HG02884 (cell line): ENCODE measurements around the gene CLEC4F.
A peak's percentile ranks its signal among the peaks of the same experiment; 100 is the strongest.

Experiments used
- ATAC-seq: cut with Tn5 transposase; IDR thresholded peaks from one replicate; pipeline ENCODE4 v1.9.1; 2021; ENCODE audit warnings: mild to moderate bottlenecking, moderate library complexity; ENCODE audit not compliant: unreplicated experiment

Gene CLEC4F

GRCh38 chr2:70790136-70790828, 30.1 kb downstream of the CLEC4F start, which contains the start of gene FIGLA:
Gene FIGLA, minus strand, starts transcription at chr2:70790643. Its CDS starts 5 bp downstream, at chr2:70790638.
- ATAC-seq = no peak

- no peak for ATAC-seq
Observed at GRCh38 chr2:70789304-70790135, 30.9 kb downstream of the CLEC4F start.

GRCh38 chr2:70785137-70785911, 35.1 kb downstream of the CLEC4F start:
- ATAC-seq = no peak

- no peak for ATAC-seq
Observed at GRCh38 chr2:70784320-70784719, 36.1 kb downstream of the CLEC4F start.

GRCh38 chr2:70779911-70780545, 40.4 kb downstream of the CLEC4F start:
- no peak for ATAC-seq

GRCh38 chr2:70779491-70779890, 40.9 kb downstream of the CLEC4F start:
- no peak for ATAC-seq

- ATAC-seq = no peak
Observed at GRCh38 chr2:70778676-70779075, 41.7 kb downstream of the CLEC4F start.

GRCh38 chr2:70777450-70777849, 42.9 kb downstream of the CLEC4F start:
- no peak for ATAC-seq

GRCh38 chr2:70776266-70776665, 44.1 kb downstream of the CLEC4F start:
- no peak for ATAC-seq

- no peak for ATAC-seq
Observed at GRCh38 chr2:70775141-70775540, 45.3 kb downstream of the CLEC4F start.

- ATAC-seq = no peak
Observed at GRCh38 chr2:70772486-70773155, 47.8 kb downstream of the CLEC4F start.

- peak; percentile 68 for ATAC-seq
Observed at GRCh38 chr2:70771446-70771845, 49.0 kb downstream of the CLEC4F start.

GRCh38 chr2:70769450-70769849, 50.9 kb downstream of the CLEC4F start:
- no peak for ATAC-seq

- no peak for ATAC-seq
Observed at GRCh38 chr2:70768590-70769085, 51.8 kb downstream of the CLEC4F start.

- ATAC-seq = no peak
Observed at GRCh38 chr2:70767699-70768589, 52.5 kb downstream of the CLEC4F start, which contains the start of gene ADD2. Gene ADD2, minus strand, starts transcription at chr2:70768200. Its CDS starts 61,792 bp downstream, at chr2:70706408.

GRCh38 chr2:70767079-70767698, 53.2 kb downstream of the CLEC4F start:
- no peak for ATAC-seq

GRCh38 chr2:70766357-70767078, 53.9 kb downstream of the CLEC4F start:
- no peak for ATAC-seq

- ATAC-seq = no peak
Observed at GRCh38 chr2:70765507-70765906, 54.9 kb downstream of the CLEC4F start.
